GM19043 (cell line): Measurements from ENCODE around the gene HBZ.
"Not testable (repeated sequence)": the region's sequence is repeated elsewhere in the genome, so short reads cannot be mapped to it uniquely, and the experiment has no call there.

Source experiments
- ATAC-seq: cut with Tn5 transposase; IDR thresholded peaks from one replicate; pipeline ENCODE4 v1.9.1; 2021; ENCODE audit warnings: low read depth; ENCODE audit not compliant: unreplicated experiment

HBZ gene

GRCh38 chr16:152141-153128 lies at the start of gene HBZ:
Gene HBZ (plus strand): TSS chr16:152644. CDS start chr16:152910, 266 bp downstream.
- ATAC-seq, result no peak

DNA sequence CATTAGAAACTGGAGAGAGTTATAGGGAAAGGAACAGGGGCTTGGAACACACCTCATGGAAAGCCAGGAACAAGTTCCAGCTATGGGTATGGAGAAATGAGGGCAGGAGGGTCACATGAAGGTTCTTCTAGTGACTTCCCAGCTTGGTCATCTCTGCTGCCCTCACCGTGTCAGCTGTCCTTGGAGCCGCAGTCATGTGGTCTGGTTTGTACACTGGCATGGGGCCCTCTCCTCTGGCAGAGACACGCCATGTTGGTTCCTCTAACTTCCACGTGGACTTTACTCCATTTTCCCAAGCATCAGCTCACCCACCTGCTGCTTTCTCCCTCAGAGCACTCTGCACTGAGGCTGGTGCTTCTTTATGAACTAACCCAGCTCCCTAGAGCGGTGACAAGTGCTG lies 48.1 kb upstream of the HBZ start:
- no peak for ATAC-seq

GRCh38 chr16:104928-105327 lies 47.5 kb upstream of the HBZ start:
- no peak for ATAC-seq

DNA sequence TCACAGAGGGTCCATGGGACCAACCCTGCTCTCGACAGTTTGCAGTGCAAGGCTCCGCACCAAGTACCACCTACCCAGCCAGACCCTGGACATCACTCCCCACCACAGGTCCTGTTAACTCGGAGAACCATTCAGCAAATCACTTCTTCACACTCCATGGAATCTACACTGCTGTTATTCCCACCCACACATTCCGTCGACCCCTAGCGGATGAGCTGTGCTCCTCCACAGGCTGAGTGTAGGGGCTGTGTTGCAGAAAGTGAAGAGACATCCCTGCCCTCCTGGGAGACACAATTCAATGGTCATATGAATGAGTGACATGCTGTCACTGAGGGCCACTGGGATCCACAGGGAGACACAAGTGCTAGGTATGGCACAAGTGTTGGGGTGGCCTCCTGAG lies 46.9 kb upstream of the HBZ start:
- ATAC-seq, result no peak

DNA sequence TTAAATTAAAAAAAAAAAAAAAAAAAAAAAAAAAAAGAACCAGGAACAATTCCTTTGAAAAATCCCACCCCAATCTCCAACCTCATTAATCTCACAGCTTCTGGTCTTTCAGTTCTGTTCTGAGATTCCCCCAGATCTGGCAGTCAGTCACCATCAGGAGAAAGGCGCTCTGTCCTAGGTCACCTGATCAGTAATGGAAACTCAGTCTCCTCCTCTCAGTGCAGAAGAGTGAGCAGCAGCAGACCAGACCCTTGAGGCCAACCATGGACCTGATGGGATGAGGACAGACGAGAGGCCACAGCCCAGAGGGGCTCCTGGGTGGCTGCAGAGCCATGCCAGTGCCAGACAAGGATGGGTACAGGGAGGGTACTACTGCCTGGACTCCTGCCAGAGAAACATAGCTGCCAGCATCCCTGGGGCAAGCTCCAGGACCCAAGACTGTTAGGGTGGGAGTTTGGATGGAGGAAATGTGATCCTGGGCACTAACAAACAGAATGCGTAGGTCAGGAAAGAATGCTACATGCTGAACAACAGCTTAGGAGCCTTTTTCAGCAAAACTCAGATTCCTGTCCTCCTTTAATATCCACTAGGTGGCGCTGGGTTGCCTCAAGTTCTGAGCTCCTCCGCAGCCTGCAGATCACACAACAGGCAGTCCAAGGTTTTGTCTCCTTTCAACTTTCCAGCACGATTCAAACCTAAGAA lies 45.7 kb upstream of the HBZ start:
- no peak for ATAC-seq

DNA sequence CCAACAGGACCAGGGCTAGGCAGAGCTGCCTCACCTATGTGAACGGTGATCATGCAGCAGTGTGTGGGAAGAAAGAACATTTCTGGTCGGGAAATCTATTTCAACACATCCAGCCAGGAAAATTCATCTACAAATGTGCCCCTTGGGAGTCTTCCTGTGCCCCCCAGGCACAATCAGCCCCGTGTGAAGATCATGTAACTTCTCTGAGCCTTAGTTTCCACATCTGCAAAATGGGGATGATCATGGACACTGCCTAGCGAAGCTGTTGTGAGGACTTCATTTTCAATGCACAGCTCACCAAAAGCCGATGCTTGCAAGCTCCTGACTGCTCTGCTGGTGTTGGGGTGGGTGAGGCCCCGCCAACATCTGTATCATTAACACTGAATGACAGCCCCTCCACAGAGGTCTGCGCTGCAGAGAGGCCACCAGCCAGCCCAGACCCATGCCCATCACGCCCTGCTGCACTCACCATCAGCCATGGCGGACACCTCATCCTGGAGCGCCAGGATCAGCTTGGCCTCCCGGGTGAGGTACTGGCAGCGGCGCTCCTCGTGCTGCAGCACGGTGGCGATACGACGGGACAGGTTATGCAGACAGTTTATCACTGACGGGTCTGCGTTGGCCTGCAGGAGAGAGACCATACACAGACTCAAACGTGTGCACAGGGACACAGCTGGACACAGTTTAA lies 40.1 kb upstream of the HBZ start:
- no peak for ATAC-seq

DNA sequence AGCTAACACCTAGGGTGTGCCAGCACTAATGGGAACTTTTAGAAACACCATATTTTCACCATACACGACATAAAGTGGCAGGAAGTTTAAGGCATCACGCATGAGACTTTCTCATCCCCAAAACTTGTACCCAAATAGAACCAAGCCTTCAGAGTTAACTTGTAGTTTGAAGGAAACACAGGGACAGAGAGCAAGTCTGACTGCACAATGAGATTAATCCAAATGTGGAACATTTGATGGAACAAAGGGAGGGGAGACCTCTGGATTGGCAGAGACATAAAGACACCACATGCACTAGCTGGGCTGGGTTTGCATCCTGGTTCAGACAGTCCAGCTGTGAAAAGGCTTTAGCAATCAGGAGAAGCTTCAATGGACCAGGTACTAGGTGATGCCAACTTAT lies 38.1 kb upstream of the HBZ start:
- no peak for ATAC-seq

- no peak for ATAC-seq
Observed at GRCh38 chr16:116015-116414, 36.4 kb upstream of the HBZ start.

DNA sequence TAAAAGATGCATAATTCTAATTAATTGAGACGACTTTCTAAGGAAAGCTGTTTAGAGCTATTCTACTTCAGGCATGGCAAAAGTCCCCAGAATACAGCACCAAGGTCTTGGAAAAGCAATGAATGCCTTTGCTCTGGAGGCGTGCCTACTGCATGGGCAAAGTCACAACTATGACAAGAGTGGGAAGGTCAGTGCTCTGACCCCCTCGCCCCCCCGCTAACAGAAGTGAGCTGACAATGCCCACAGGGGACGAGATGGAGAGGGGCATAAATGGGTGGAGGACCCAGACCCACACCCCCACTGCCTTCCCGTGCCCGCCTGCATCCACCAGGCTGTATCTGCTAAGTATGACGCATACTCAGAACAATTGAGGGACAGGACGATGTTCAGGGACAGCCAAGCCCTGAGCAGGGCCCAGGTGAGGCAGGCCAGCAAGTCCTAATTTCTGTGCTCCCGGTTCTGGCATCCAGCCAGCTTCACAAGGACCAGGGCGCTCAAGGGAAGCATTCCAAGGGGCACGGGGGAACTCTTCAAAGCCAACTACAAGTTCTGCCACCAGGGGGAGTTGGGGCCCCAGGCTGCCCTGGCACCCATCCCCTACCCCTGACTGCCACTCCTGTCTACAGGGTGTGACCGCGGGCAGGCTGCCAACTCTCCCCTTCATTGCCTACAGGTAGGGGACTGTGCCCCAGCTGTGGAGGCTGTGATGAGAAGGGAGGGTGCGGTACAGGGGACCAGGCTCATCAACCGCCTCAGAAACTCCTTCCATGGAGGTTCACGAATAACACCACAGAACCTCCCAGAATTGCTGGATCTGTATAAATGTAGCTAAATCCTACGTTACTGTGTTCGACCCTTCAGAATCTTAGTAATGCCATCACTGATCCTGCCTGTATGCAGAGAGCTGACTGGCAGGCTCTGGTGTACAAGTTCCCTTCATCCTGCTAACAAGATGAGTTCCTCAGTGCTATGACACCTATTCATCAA lies 34.8 kb upstream of the HBZ start:
- no peak for ATAC-seq

GRCh38 chr16:118857-119256 lies 33.6 kb upstream of the HBZ start:
- ATAC-seq, result no peak

- ATAC-seq, result no peak
Observed at GRCh38 chr16:119295-119694, 33.1 kb upstream of the HBZ start.

GRCh38 chr16:119835-120491 lies 32.5 kb upstream of the HBZ start:
- ATAC-seq, result no peak

DNA sequence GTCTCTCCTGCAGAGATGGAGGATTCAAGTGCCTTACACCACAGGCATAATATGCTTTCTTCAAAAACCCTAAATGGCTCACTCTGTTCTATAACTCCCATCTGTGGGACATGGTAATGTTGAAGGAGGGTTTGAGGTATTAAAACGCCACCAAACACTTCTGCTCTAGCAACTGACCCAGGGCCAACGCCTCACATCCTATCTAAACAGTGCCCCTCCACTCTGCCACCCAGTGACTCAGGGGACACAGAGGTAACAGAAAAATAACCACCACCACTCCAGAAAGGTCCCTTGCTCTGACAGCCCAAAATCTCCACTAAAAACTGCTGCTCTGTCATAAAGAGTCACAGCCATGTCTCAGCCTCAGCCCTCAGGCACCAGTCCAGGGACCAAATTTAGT lies 31.7 kb upstream of the HBZ start:
- no peak for ATAC-seq

- ATAC-seq, result no peak
Observed at GRCh38 chr16:122361-122760, 30.1 kb upstream of the HBZ start.

GRCh38 chr16:123558-124350 lies 28.7 kb upstream of the HBZ start:
- not testable (repeated sequence) for ATAC-seq

DNA sequence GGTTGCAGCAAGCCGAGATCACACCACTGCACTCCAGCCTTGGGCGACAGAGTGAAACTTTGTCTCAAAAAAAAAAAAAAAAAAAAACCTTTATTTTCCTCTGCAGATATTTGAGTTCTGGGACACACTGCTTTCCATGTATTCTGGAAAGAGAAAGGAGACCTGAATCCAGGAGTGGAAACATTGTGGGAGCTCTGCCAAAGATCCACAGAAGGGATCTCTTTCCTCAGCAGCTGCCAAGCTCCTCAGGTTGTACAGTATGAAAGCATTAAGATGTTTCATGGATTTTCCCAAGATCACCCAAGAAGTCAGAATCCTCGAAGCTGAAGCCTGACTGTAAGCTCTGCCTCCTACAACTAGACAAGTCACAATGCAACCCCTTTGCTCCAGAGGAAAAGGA lies 27.4 kb upstream of the HBZ start:
- no peak for ATAC-seq

GRCh38 chr16:129075-129474 lies 23.4 kb upstream of the HBZ start:
- ATAC-seq, result no peak

- no peak for ATAC-seq
Observed at GRCh38 chr16:130533-131173, 21.8 kb upstream of the HBZ start.
